Rectal smooth muscle tissue (tissue), 1 donor: ENCODE results near the gene TMC2.

Experiments used
- H3K27ac ChIP-seq: one replicate; pipeline ENCODE4 v1.7.0; 2013; ENCODE audit warnings: low read depth, low read length, inconsistent platforms
- H3K27me3 ChIP-seq: one replicate; pipeline ENCODE4 v1.7.0; 2013; ENCODE audit warnings: low read length; ENCODE audit not compliant: control insufficient read depth, insufficient read depth
- H3K36me3 ChIP-seq: one replicate; pipeline ENCODE4 v1.7.0; 2013; ENCODE audit warnings: low read length; ENCODE audit not compliant: control insufficient read depth, insufficient read depth
- H3K4me1 ChIP-seq: one replicate; pipeline ENCODE4 v1.7.0; 2013; ENCODE audit warnings: low read length; ENCODE audit not compliant: control insufficient read depth, insufficient read depth
- H3K4me3 ChIP-seq: one replicate; pipeline ENCODE4 v1.7.0; 2013; ENCODE audit warnings: low read length
- H3K9ac ChIP-seq: one replicate; pipeline ENCODE4 v1.7.0; 2013; ENCODE audit warnings: low read length

TMC2 gene

DNA sequence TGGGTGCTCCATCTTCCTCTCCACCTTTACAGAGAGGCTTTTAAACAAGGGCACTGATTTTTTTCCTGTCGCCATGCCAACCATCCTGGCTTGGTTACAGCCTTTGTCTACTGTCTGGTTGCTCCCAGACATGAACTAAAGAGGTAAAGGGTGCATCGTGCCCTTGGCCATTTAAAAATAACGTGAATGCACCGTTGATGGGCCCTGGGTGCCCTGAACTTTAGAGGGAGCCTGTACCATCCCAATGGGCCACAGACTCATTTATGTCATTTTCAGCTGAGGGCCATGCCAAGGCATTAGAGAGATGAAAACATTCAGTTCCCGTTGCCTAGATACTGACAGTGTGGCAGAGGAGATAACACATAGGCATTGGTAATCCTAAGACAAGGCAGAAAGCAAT, 23.3 kb downstream of the TMC2 start:
- H3K36me3 ChIP-seq: no peaks in the 10 kb centered on the region
- H3K27ac ChIP-seq: no peak overlapping the region

DNA sequence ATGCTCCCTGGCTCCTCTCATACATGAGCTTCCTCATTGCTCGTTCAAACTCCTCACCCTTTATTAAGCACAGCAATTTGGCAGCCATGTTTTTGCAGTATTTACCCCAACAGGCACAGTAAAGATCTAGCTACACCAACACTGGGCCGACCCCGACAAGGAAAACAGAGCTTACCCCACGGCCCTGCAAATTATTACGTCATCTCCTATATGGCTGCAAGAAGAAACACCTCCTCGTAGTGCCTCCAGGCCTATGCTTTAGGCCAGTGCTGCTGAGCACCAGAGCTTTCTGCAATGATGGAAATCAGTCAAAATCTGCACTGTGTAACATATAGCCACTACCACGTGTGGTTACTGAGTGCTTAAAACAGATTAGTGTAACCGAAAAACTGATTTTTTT, 26.7 kb downstream of the TMC2 start:
- peaks cover 7% of the 10 kb centered on the region for H3K27me3 ChIP-seq
- no peaks in the 10 kb centered on the region for H3K4me1 ChIP-seq
- no peaks in the 10 kb centered on the region for H3K36me3 ChIP-seq
- no peak overlapping the region for H3K4me3 ChIP-seq
- no peak overlapping the region for H3K27ac ChIP-seq
- no peak overlapping the region for H3K9ac ChIP-seq

More for the DNA sequence above, 23.3 kb downstream of the TMC2 start:
- Histone ChIP-seq H3K4me3 (no peak overlapping the region), H3K9ac (no peak overlapping the region), H3K27me3 (peaks cover 8% of the 10 kb centered on the region), H3K4me1 (no peaks in the 10 kb centered on the region)

DNA sequence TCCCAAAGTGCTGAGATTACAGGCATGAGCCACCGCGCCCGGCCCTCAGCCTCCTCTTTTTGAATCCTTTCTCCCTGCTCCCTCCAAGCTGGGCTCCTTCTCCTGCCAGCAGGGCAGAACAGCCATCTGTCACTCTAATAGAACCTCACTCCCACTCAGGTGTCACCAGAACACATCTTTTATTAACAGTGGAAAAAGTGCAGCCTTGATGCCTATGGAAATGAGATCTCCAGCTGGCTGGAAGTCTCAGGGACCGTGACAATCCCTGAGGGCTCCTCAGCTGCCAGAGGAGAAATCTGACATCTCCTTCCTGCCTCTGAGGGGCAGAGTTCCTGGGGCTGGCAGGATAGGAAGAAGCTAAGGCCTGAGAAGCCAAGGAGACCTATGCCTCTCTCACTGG, 28.0 kb downstream of the TMC2 start:
- Histone ChIP-seq H3K9ac (no peak overlapping the region), H3K36me3 (no peaks in the 10 kb centered on the region), H3K27ac (no peak overlapping the region), H3K27me3 (no peaks in the 10 kb centered on the region), H3K4me1 (no peaks in the 10 kb centered on the region), H3K4me3 (no peak overlapping the region)

DNA sequence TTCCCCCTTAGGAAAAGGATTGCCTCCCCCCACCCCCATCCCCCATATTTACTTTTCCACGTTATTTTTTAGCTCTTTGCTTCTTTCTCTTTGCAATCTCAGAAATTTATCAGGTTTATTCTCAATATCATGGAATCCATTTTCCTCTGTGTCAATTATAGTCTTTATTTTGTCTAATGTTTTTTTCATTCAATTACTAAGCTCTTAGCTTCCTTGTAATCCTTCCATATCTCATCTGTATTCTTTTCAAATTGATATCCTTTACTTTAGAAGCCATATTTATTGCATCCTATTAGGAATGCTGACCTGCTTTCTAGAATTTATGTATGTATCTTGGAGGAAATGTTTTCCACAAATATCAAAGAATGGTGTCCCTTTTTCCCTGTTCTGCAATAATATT, 39.3 kb downstream of the TMC2 start:
- no peak overlapping the region for H3K27ac ChIP-seq
- no peak overlapping the region for H3K4me3 ChIP-seq

DNA sequence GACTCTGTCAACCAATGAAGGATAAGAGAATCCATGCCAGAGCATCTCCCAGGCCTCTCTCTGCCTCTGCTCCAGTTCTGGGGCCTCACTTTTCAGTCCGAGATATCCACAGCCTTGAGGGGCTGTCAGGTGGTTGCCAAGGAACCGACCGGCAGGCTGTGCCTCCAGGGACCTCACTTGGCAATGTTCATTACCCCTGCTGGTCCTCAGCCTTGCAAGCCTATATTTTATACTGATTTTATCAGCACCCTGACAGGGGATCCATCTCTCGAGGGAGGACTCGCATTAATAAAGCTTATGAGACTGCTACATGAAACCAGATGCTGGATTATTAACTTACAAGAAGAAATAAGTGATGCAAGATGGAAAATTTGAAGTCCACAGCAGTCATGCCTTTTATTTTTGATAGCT, 39.9 kb downstream of the TMC2 start:
- Histone ChIP-seq H3K27ac (no peak overlapping the region), H3K36me3 (no peaks in the 10 kb centered on the region), H3K4me3 (no peak overlapping the region), H3K27me3 (no peaks in the 10 kb centered on the region), H3K9ac (no peak overlapping the region), H3K4me1 (no peaks in the 10 kb centered on the region)

More for the DNA sequence above, 39.3 kb downstream of the TMC2 start:
- no peaks in the 10 kb centered on the region for H3K4me1 ChIP-seq
- no peak overlapping the region for H3K9ac ChIP-seq
- H3K36me3 ChIP-seq: no peaks in the 10 kb centered on the region
- H3K27me3 ChIP-seq: no peaks in the 10 kb centered on the region

DNA sequence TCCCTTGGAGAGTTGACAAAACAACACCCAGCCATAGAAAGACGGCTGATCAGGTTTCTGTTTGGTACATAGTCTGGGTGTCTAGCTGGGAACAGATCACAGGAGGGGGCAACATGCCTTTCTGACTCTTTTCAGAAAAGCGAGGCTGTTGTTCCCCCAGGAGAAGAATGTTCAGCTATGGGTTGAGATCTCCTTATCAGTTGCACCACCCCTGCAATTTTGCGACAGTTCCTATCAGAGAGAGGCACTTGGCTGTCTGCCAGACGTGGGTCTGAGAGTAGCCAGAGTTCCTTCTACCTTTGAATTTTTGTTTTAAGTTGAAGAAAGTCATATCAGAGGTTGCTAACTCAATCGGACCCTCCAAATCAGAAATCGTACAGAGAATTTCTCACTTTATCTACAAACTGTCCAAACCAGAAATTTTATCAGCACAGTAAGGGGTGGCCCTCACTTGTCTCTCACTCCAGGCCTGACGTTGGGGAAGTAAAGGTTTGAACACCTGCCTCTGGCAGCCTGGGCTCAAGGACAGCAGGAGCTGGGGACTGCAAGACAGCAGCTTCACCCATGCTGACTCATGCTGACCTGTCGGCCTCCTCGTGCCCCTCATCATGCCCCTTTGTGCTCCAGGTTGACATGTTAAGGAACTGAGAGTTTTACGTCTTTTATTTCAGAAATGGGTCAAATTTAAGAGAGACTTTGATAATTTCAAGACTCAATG, 42.3 kb downstream of the TMC2 start:
- H3K4me3 ChIP-seq: no peak overlapping the region
- no peak overlapping the region for H3K27ac ChIP-seq
- H3K9ac ChIP-seq: no peak overlapping the region

DNA sequence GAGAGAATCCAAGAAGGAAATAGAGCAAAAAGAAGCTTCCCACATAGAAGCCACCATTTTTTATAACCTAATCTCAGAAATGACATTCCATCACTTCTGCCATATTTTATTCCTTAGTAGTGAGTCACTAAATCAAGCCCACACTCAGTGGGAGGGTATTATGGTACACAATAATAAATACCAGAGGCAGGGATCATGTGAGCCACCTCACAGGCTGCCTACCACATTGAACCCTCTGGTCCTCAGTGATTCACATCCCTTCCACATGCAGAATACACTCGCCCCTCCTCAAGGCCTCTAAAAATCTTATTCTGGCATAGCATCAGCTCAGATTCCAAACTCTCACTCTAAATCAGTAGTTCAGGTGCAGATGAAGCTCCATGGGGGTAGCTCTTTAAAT, 49.4 kb downstream of the TMC2 start:
- Histone ChIP-seq H3K4me3 (no peak overlapping the region), H3K9ac (no peak overlapping the region), H3K27ac (no peak overlapping the region), H3K27me3 (no peaks in the 10 kb centered on the region), H3K36me3 (no peaks in the 10 kb centered on the region), H3K4me1 (no peaks in the 10 kb centered on the region)

More for the DNA sequence above, 42.3 kb downstream of the TMC2 start:
- Histone ChIP-seq H3K36me3 (no peaks in the 10 kb centered on the region), H3K27me3 (no peaks in the 10 kb centered on the region), H3K4me1 (no peaks in the 10 kb centered on the region)

DNA sequence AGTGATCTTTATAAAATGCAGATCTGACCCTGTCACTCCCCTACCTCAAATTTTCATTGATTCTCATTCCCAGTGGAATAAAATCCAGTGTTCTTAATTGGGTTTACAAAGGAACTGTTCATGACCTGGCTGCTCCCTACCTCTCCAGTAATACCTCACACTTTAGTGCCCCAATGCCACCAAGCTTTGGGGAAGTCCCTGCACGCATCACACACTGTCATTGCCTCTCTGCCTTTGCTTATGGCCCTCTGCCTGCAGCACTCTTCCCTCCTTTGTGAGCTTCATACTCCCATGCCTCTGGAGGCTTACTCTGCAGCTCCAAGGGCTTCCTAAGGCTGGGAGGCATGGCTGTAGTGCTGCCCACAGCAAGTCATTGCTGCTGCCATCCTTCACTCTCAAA, 57.4 kb downstream of the TMC2 start:
- Histone ChIP-seq H3K27ac (no peak overlapping the region), H3K4me3 (no peak overlapping the region), H3K9ac (no peak overlapping the region), H3K36me3 (no peaks in the 10 kb centered on the region), H3K4me1 (no peaks in the 10 kb centered on the region), H3K27me3 (no peaks in the 10 kb centered on the region)

DNA sequence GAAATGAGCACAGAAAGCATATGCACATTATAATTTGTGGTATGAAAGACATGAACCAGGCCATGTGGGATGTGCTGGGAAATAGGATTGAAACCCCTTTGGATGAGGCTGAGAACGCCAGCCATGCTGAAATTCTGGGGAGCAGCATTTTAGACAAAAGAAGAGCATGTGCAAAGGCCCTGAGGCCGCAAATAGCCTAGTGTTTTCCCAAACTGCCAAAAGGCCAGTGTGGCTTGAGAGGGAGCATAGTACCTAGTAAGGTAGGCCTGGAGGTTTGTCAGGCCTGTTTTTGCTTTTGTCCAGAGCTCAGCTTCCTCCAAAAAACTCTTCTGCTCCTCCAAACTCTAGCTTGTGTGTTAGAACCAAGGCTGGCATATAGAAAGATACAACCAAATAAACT, 58.7 kb downstream of the TMC2 start:
- Histone ChIP-seq H3K9ac (no peak overlapping the region), H3K4me1 (no peaks in the 10 kb centered on the region), H3K4me3 (no peak overlapping the region), H3K27ac (no peak overlapping the region), H3K36me3 (no peaks in the 10 kb centered on the region), H3K27me3 (no peaks in the 10 kb centered on the region)

DNA sequence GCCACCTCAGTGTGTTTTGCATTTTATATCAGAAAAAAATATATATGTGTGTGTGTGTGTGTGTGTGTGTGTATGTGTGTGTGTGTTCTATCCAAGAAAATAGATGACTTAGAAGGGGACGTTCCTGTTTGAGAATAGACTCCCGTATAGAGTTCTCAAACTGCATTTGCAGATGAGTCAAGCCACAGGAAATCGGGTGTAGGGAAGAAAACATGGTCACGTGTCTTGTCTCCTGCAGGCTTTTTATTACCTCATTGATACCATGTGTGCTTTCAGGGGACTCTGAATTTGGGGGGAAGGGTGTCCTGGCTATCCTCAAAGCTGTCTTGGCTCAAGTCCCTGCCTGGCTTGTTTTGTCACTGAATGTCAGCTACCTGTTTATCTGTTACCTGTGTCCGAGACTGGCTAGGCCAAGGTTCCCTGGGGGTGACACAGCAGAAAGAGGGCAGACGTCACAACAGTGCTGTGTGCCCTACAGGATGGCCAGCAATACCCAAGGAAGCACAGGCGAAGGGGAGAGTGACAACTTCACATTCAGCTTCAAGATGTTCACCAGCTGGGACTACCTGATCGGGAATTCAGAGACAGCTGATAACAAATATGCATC, 60.4 kb downstream of the TMC2 start:
- H3K36me3 ChIP-seq: no peaks in the 10 kb centered on the region
- H3K27ac ChIP-seq: no peak overlapping the region
- no peaks in the 10 kb centered on the region for H3K4me1 ChIP-seq
- H3K27me3 ChIP-seq: no peaks in the 10 kb centered on the region
- H3K4me3 ChIP-seq: no peak overlapping the region
- no peak overlapping the region for H3K9ac ChIP-seq

DNA sequence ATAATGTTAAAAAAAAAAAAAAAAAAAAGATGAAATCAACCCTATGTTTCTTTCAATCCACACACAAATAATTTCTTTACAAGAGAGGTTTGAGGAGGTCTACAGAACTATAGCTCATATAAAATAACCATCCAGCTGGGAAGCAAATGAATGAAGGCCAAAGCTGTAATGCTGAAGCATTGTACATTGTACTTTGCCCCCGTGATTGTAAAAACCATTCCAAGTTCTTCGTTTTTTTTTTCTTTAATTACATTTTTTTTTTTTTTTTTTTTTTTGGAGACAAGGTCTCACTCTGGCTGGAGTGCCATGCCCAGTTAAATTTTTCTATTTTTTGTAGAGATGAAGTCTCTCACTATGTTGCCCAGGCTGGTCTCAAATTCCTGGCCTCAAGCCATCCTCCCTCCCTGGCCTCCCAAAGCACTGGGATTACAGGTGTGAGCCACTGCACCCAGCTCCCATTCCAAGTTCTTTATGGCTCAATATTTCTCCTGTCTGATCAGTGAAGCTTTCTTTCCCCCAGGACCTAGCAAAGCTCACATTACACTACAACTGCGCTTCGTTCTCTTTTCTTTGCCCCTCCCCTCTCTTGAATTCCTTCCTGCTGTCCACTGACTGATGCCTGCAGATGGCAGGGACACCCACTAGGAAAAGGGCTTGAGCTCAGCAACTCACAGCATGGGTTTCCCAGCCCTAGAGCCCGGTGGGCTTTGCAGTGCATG, 63.1 kb downstream of the TMC2 start:
- Histone ChIP-seq H3K27me3 (no peaks in the 10 kb centered on the region), H3K36me3 (no peaks in the 10 kb centered on the region), H3K27ac (no peak overlapping the region), H3K9ac (no peak overlapping the region), H3K4me3 (no peak overlapping the region), H3K4me1 (no peaks in the 10 kb centered on the region)

DNA sequence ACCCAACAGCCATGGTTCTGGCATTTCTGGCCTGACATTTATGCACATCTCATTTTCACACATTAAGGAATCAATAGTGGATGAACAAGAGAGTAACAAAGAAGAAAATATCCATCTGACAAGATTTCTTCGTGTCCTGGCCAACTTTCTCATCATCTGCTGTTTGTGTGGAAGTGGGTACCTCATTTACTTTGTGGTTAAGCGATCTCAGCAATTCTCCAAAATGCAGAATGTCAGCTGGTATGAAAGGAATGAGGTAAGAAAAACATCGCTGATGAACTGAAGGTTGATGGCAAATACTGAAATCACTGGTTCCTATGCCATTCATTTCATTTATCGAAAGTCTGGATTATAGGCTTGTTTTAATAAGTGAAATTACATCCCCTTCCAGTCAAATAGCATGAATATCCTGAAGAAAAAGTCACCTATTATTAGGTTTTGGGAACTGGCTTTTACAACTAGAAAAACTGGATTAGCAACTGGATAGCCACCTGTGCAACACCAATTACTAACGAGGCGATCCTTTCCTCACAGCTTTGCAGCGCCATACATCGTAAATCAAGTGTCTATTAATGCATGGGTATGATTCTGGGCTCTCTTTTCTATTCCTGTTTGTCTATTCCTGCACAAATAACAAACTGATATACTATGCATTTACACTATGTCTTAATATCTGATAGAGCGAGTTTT, 65.8 kb downstream of the TMC2 start:
- Histone ChIP-seq H3K4me1 (no peaks in the 10 kb centered on the region), H3K9ac (no peak overlapping the region), H3K4me3 (no peak overlapping the region), H3K27me3 (no peaks in the 10 kb centered on the region), H3K36me3 (no peaks in the 10 kb centered on the region), H3K27ac (no peak overlapping the region)
